HG02870 (cell line): ENCODE measurements around the gene WEE1.
A peak's percentile ranks its signal among the peaks of the same experiment; 100 is the strongest.
"Not testable (repeated sequence)": the region's sequence is repeated elsewhere in the genome, so short reads cannot be mapped to it uniquely, and the experiment has no call there.

ENCODE experiments used
- ATAC-seq: cut with Tn5 transposase; IDR thresholded peaks from one replicate; pipeline ENCODE4 v1.9.1; 2021; ENCODE audit warnings: mild to moderate bottlenecking, moderate library complexity; ENCODE audit not compliant: unreplicated experiment

The WEE1 gene

GRCh38 chr11:9594267-9595046 is 21.0 kb downstream of the WEE1 start:
- ATAC-seq, result no peak

- no peak for ATAC-seq
Observed at GRCh38 chr11:9596926-9597464, 23.5 kb downstream of the WEE1 start.

DNA sequence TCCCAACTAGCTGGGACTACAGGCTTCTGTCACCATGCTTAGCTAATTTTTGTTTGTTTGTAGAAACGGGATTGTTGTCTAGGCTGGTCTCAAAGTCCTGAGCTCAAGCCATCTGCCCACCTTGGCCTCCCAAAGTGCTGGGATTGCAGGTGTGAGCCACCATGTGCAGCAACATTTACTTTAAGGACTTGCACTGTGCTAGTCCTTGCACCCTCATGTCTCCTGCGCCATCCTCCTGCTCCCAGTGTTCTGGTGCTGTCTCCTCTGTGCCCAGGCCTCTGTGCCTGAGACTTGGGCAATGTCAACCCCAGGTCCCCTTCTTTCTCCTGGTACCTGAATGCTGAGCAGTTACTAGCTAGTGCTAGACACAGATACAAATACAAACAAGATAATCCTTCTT is 26.7 kb downstream of the WEE1 start:
- ATAC-seq, result no peak

- ATAC-seq, result no peak
Observed at GRCh38 chr11:9600644-9601036, 27.2 kb downstream of the WEE1 start.

DNA sequence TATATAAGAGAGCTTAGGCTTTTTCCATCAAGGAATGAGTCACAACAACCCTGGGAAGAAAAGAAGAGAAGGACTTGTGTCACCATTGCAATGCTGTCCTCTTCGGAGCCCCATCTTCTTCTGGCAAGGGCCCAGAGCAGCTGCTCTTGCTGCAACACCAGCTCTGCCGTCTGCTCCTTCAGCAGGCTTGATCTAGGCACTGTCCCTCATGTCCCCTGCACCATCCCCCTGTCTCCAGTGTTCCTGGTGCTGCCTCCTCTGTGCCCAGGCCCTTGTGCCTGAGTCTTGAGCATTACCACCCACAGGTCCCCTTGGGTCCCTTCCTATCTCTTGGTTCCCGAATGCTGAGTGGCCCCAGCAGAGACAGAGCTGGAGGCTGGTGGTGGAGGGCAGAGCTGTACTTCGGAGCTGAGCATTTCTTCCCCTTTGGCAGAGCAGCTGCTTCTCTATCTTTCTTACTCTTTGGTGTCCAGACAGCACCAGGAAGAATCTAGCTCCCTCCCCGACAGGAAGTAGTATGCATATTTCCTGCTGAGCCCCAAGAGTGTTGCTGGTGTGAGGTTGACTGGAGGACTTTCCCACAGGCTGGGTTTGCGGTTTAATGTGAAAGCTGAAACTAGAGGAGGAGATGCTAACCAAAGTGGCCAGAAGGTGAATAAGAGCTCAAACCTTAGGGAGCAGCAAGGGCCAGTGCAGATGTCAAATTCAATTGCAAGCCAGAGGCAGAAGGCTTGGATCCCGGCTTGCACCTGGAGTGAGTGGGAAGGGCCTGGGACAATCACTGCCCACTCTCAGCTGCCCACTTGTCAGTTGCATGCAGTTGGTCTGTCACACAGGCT is 27.8 kb downstream of the WEE1 start:
- ATAC-seq, result peak; percentile 63

DNA sequence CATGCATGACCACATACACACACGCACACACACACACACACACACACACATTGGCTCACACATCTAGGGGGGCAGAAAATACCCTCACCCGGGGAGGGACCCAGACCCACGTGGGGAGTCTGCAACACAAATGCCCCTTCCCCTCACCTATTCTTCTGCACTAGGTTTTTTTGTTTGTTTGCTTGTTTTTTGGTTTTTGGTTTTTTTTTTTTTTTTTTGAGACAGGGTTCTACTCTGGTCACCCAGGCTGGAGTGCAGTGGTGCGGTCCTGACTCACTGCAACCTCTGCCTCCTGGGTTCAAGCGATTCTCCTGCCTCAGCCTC is 28.4 kb downstream of the WEE1 start:
- ATAC-seq, result no peak

- not testable (repeated sequence) for ATAC-seq
Observed at GRCh38 chr11:9603214-9603613, 29.7 kb downstream of the WEE1 start.

GRCh38 chr11:9604134-9604533 is 30.7 kb downstream of the WEE1 start:
- no peak for ATAC-seq

- ATAC-seq, result no peak
Observed at GRCh38 chr11:9605742-9606141, 32.3 kb downstream of the WEE1 start.

GRCh38 chr11:9606809-9607510 is 33.5 kb downstream of the WEE1 start:
- ATAC-seq, result no peak

- ATAC-seq, result no peak
Observed at GRCh38 chr11:9607511-9607899, 34.0 kb downstream of the WEE1 start.

GRCh38 chr11:9609002-9609759 is 35.7 kb downstream of the WEE1 start:
- ATAC-seq, result no peak

GRCh38 chr11:9609841-9610240 is 36.4 kb downstream of the WEE1 start:
- ATAC-seq, result no peak

GRCh38 chr11:9613118-9613829 is 39.8 kb downstream of the WEE1 start:
- peak; percentile 37 for ATAC-seq

- ATAC-seq, result peak; percentile 69
Observed at GRCh38 chr11:9613830-9614762, 40.6 kb downstream of the WEE1 start.

GRCh38 chr11:9615031-9615451 is 41.6 kb downstream of the WEE1 start:
- ATAC-seq, result peak; percentile 47

- no peak for ATAC-seq
Observed at GRCh38 chr11:9616042-9616675, 42.7 kb downstream of the WEE1 start.

- no peak for ATAC-seq
Observed at GRCh38 chr11:9616858-9617257, 43.4 kb downstream of the WEE1 start.
